Measurements from ENCODE around the gene FUT8. TPM values are rescaled to one million over a fixed set of nuclear protein-coding genes. Genes with fewer than 3 reads are reported as not detected.

FUT8 gene
- total and polyA plus RNA-seq, 2 of the 8 experiments (the other 6 are each of a cell fraction or from before 2014, with no cell fraction given) = 10.5 to 25.1 TPM

- TF ChIP-seq, protein P1, sequence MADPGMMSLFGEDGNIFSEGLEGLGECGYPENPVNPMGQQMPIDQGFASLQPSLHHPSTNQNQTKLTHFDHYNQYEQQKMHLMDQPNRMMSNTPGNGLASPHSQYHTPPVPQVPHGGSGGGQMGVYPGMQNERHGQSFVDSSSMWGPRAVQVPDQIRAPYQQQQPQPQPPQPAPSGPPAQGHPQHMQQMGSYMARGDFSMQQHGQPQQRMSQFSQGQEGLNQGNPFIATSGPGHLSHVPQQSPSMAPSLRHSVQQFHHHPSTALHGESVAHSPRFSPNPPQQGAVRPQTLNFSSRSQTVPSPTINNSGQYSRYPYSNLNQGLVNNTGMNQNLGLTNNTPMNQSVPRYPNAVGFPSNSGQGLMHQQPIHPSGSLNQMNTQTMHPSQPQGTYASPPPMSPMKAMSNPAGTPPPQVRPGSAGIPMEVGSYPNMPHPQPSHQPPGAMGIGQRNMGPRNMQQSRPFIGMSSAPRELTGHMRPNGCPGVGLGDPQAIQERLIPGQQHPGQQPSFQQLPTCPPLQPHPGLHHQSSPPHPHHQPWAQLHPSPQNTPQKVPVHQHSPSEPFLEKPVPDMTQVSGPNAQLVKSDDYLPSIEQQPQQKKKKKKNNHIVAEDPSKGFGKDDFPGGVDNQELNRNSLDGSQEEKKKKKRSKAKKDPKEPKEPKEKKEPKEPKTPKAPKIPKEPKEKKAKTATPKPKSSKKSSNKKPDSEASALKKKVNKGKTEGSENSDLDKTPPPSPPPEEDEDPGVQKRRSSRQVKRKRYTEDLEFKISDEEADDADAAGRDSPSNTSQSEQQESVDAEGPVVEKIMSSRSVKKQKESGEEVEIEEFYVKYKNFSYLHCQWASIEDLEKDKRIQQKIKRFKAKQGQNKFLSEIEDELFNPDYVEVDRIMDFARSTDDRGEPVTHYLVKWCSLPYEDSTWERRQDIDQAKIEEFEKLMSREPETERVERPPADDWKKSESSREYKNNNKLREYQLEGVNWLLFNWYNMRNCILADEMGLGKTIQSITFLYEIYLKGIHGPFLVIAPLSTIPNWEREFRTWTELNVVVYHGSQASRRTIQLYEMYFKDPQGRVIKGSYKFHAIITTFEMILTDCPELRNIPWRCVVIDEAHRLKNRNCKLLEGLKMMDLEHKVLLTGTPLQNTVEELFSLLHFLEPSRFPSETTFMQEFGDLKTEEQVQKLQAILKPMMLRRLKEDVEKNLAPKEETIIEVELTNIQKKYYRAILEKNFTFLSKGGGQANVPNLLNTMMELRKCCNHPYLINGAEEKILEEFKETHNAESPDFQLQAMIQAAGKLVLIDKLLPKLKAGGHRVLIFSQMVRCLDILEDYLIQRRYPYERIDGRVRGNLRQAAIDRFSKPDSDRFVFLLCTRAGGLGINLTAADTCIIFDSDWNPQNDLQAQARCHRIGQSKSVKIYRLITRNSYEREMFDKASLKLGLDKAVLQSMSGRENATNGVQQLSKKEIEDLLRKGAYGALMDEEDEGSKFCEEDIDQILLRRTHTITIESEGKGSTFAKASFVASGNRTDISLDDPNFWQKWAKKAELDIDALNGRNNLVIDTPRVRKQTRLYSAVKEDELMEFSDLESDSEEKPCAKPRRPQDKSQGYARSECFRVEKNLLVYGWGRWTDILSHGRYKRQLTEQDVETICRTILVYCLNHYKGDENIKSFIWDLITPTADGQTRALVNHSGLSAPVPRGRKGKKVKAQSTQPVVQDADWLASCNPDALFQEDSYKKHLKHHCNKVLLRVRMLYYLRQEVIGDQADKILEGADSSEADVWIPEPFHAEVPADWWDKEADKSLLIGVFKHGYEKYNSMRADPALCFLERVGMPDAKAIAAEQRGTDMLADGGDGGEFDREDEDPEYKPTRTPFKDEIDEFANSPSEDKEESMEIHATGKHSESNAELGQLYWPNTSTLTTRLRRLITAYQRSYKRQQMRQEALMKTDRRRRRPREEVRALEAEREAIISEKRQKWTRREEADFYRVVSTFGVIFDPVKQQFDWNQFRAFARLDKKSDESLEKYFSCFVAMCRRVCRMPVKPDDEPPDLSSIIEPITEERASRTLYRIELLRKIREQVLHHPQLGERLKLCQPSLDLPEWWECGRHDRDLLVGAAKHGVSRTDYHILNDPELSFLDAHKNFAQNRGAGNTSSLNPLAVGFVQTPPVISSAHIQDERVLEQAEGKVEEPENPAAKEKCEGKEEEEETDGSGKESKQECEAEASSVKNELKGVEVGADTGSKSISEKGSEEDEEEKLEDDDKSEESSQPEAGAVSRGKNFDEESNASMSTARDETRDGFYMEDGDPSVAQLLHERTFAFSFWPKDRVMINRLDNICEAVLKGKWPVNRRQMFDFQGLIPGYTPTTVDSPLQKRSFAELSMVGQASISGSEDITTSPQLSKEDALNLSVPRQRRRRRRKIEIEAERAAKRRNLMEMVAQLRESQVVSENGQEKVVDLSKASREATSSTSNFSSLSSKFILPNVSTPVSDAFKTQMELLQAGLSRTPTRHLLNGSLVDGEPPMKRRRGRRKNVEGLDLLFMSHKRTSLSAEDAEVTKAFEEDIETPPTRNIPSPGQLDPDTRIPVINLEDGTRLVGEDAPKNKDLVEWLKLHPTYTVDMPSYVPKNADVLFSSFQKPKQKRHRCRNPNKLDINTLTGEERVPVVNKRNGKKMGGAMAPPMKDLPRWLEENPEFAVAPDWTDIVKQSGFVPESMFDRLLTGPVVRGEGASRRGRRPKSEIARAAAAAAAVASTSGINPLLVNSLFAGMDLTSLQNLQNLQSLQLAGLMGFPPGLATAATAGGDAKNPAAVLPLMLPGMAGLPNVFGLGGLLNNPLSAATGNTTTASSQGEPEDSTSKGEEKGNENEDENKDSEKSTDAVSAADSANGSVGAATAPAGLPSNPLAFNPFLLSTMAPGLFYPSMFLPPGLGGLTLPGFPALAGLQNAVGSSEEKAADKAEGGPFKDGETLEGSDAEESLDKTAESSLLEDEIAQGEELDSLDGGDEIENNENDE (IDR thresholded peaks at IDR 0.05; ENCODE audit: insufficient replicate concordance, low read length) = no peak
- TF ChIP-seq CREB1 (IDR thresholded peaks at IDR 0.05) (no peak), POU5F1 (IDR thresholded peaks at IDR 0.05; ENCODE audit: low read depth, low read length) (no peak), SIN3A (conservative IDR thresholded peaks at IDR 0.05 in 1 of 2, IDR thresholded peaks at IDR 0.05 in 1 of 2; ENCODE audit: low read depth in 1 of 2, low read length in 2 of 2) (0 out of 4 replicates have a peak, but pooled peaks of 1 of the 2 experiments have one; percentile 16), ZNF274 (IDR thresholded peaks at IDR 0.05; ENCODE audit: borderline replicate concordance, extremely low read depth, low read length) (no peak), KDM4A (IDR thresholded peaks at IDR 0.05; ENCODE audit: low read depth, low read length, severe bottlenecking) (peak; percentile 81), HDAC6 (IDR thresholded peaks at IDR 0.05; ENCODE audit: low read depth, low read length) (no peak), CHD1 (IDR thresholded peaks at IDR 0.05; ENCODE audit: low read depth, low read length) (no peak)
- TF ChIP-seq, protein P2, sequence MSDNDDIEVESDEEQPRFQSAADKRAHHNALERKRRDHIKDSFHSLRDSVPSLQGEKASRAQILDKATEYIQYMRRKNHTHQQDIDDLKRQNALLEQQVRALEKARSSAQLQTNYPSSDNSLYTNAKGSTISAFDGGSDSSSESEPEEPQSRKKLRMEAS (IDR thresholded peaks at IDR 0.05) = no peak
Measured at GRCh38 chr14:65412856-65413738, 567 bp downstream of the FUT8 start (continued).

All from H1 (cell line).